Posterior cingulate gyrus (tissue), 11 donors: ENCODE results near the gene XG.

Experiments used
- DNase-seq, 10 donors: peaks; one replicate each; pipeline versions ENCODE4 v3.0.0 to v3.0.0-alpha.2; 2020 to 2021; ENCODE audit warnings: mixed read lengths in 3 of 10
- intact Hi-C: fragments of 100-400 bp; cut with DNase I; formaldehyde crosslinking; loops from one replicate; pipeline ENCODE4 v1.15.1; 2023

XG gene

GRCh38 chrX:2857566-2857965 lies 105.7 kb downstream of the XG start:
- intact Hi-C loops = no loop called here
- no peak for DNase-seq

GRCh38 chrX:2859197-2859797 lies 107.5 kb downstream of the XG start:
- DNase-seq = no peak

GRCh38 chrX:2862404-2862803 lies 110.6 kb downstream of the XG start:
- intact Hi-C loops = no loop called here
- no peak for DNase-seq

More at GRCh38 chrX:2859197-2859797, 107.5 kb downstream of the XG start:
- intact Hi-C loops = no loop called here

GRCh38 chrX:2863646-2864045 lies 111.8 kb downstream of the XG start:
- intact Hi-C loops = no loop called here
- no peak for DNase-seq
